OCI-LY1 (cell line): Measurements from ENCODE around the gene HPX.

Experiments used
- CTCF ChIP-seq: fragments of 200-600 bp; sonication (generic), shearing (Covaris generic); IDR thresholded peaks from 2 replicates; pipeline ENCODE4 v1.5.1; 2017; ENCODE audit warnings: mild to moderate bottlenecking, antibody characterized with exemption, low read length, moderate library complexity, mixed read lengths
- EZH2 ChIP-seq: fragments of 200-600 bp; sonication (generic), shearing (Covaris generic); IDR thresholded peaks from 2 replicates; pipeline ENCODE4 v1.8.0; 2017; ENCODE audit warnings: borderline replicate concordance, mixed run types, mild to moderate bottlenecking, antibody characterized with exemption, low read length, moderate library complexity, mixed read lengths

- TF ChIP-seq EZH2: no peak
- no peak for TF ChIP-seq CTCF
Observed at GRCh38 chr11:6468712-6469495, 28.1 kb upstream of the HPX start.
